K562 (cell line): Measurements from ENCODE around the gene DDX43. TPM values are rescaled to one million over a fixed set of nuclear protein-coding genes. Genes with fewer than 3 reads are reported as not detected.

Experiments
- ATAC-seq: fragments of 200-7000 bp; cut with Tn5 transposase; 3 replicates; pipeline ENCODE4 v1.9.1; 2020; ENCODE audit warnings: moderate library complexity
- BruUV-seq: library from RNA; stranded (reverse); fragments of 400-500 nt; replicated peaks from 2 replicates; lab custom pipeline; 2021; lab: Mats Ljungman, UMichigan
- CTCF ChIA-PET: fragments of 300-600 bp; formaldehyde crosslinking; extraction: SDS; loops from one replicate; lab custom pipeline; 2021; ENCODE audit warnings: low intra/inter-chr PET ratio; lab: Yijun Ruan, JAX
- POLR2A ChIA-PET: fragments of 300-600, 350-650 bp; sonication (Branson Sonifier 250); formaldehyde crosslinking; extraction: SDS; loops from one replicate; lab custom pipeline; 2021; ENCODE audit warnings: antibody characterized with exemption, inconsistent platforms; lab: Yijun Ruan, JAX
- DNase-seq, 4 experiments: peaks; one replicate each; pipeline versions ENCODE4 v3.0.0 to v3.0.0-alpha.2; 2011 to 2018; ENCODE audit warnings: low spot score in 3 of 4, mixed read lengths in 3 of 4; ENCODE audit errors: extremely low read depth in 1 of 4
- FAIRE-seq: peaks from 2 replicates; lab custom pipeline; 2011; peaks lifted over from hg19 to GRCh38; lab: Jason Lieb, UNC
- H2AFZ ChIP-seq: 2 replicates; pipeline ENCODE4 v1.6.0; 2011; ENCODE audit warnings: low read depth, low read length, control low read depth, inconsistent platforms
- H3K27ac ChIP-seq: fragments of 200-600 bp; 3 replicates; pipeline ENCODE4 v1.8.0; 2011; ENCODE audit warnings: low read depth, mild to moderate bottlenecking, control low read depth, inconsistent platforms, low read length, moderate library complexity, mixed read lengths; ENCODE audit errors: extremely low read depth
- H3K27me3 ChIP-seq, 2 experiments: fragments of 300-600 bp in 1 of 2; 2 replicates in 1 of 2; 3 replicates in 1 of 2; pipeline versions ENCODE4 v1.6.0 to v1.8.0; 2011; ENCODE audit warnings: inconsistent platforms in 2 of 2, low read length in 2 of 2, mild to moderate bottlenecking in 1 of 2, mixed read lengths in 1 of 2, moderate library complexity in 1 of 2; ENCODE audit not compliant: control insufficient read depth in 2 of 2, insufficient read depth in 2 of 2
- H3K36me3 ChIP-seq: fragments of 300-600 bp; 3 replicates; pipeline ENCODE4 v1.8.0; 2011; ENCODE audit warnings: mild to moderate bottlenecking, low read length, inconsistent platforms; ENCODE audit not compliant: control insufficient read depth, insufficient read depth
- H3K4me1 ChIP-seq, 2 experiments: fragments of 200-600 bp in 1 of 2; replicated peaks in 1 of 2; 2 replicates in 1 of 2; 3 replicates in 1 of 2; pipeline versions ENCODE4 v1.5.1 to v1.8.0; 2011; ENCODE audit warnings: inconsistent platforms in 2 of 2, low read length in 2 of 2, mild to moderate bottlenecking in 1 of 2, mixed read lengths in 1 of 2, moderate library complexity in 1 of 2; ENCODE audit not compliant: control insufficient read depth in 2 of 2, insufficient read depth in 2 of 2
- H3K4me2 ChIP-seq: 2 replicates; pipeline ENCODE4 v1.6.1; 2011; ENCODE audit warnings: low read length, control low read depth, inconsistent platforms, mixed read lengths; ENCODE audit not compliant: insufficient read depth
- H3K4me3 ChIP-seq: fragments of 200-600 bp; sonication (generic), shearing (Covaris generic); 2 replicates; pipeline ENCODE4 v1.5.1; 2016; ENCODE audit warnings: control low read depth, inconsistent platforms
- H3K79me2 ChIP-seq: fragments of 200-600 bp; 3 replicates; pipeline ENCODE4 v1.8.0; 2011; ENCODE audit warnings: low read length, inconsistent platforms; ENCODE audit not compliant: control insufficient read depth, insufficient read depth
- H3K9ac ChIP-seq, 2 experiments: 2 replicates each; pipeline versions ENCODE4 v1.6.0 to v1.6.1; 2011; ENCODE audit warnings: low read depth in 2 of 2, low read length in 2 of 2, control low read depth in 1 of 2, inconsistent platforms in 1 of 2, mild to moderate bottlenecking in 1 of 2, mixed read lengths in 1 of 2; ENCODE audit not compliant: insufficient read depth in 1 of 2
- H3K9me1 ChIP-seq: one replicate; pipeline ENCODE4 v1.6.0; 2011; ENCODE audit warnings: inconsistent platforms, mild to moderate bottlenecking, low read length, moderate library complexity; ENCODE audit not compliant: control insufficient read depth, insufficient read depth
- H3K9me3 ChIP-seq: replicated peaks from 2 replicates; pipeline ENCODE4 v1.5.1; 2011; ENCODE audit warnings: low read depth, low read length, inconsistent platforms; ENCODE audit not compliant: control insufficient read depth, insufficient read depth
- H4K20me1 ChIP-seq: replicated peaks from 2 replicates; pipeline ENCODE4 v1.6.1; 2011; ENCODE audit warnings: low read length, inconsistent platforms, mixed read lengths; ENCODE audit not compliant: control insufficient read depth, insufficient read depth
- CBFA2T2 ChIP-seq: fragments of 450-650 bp; conservative IDR thresholded peaks from 2 replicates; pipeline ENCODE4 v1.6.1; 2017; ENCODE audit warnings: mild to moderate bottlenecking
- CBFA2T3 ChIP-seq: fragments of 450-650 bp; IDR thresholded peaks from 2 replicates; pipeline ENCODE4 v1.6.1; 2017
- CEBPG ChIP-seq, 3 experiments: fragments of 200-800 bp in 1 of 3; sonication (Bioruptor generic) in 1 of 3; sonication (generic) in 1 of 3; formaldehyde crosslinking in 1 of 3; IDR thresholded peaks in 2 of 3; conservative IDR thresholded peaks in 1 of 3; 2 replicates each; pipeline versions ENCODE4 v1.6.1 to v1.8.0; 2016 to 2022; ENCODE audit warnings: missing compliant biosample characterization in 2 of 3, missing genetic modification characterization in 2 of 3, mild to moderate bottlenecking in 1 of 3, missing genetic modification reagents in 1 of 3
- FIP1L1 ChIP-seq: fragments of 200-400 bp; formaldehyde crosslinking; IDR thresholded peaks from 2 replicates; pipeline ENCODE4 v1.6.1; 2018; ENCODE audit warnings: mild to moderate bottlenecking, low read depth, low read length; ENCODE audit not compliant: poor library complexity, severe bottlenecking
- PCBP1 ChIP-seq: fragments of 200-400 bp; formaldehyde crosslinking; IDR thresholded peaks from 2 replicates; pipeline ENCODE4 v1.6.1; 2018; ENCODE audit warnings: mild to moderate bottlenecking, low read depth, low read length; ENCODE audit not compliant: poor library complexity, severe bottlenecking
- THRA ChIP-seq: fragments of 450-650 bp; IDR thresholded peaks from 2 replicates; pipeline ENCODE4 v1.6.1; 2017; ENCODE audit warnings: mild to moderate bottlenecking, moderate library complexity
- ZBTB34 ChIP-seq: fragments of 250-450 bp; sonication (Bioruptor Pico); IDR thresholded peaks from 2 replicates; pipeline ENCODE4 v1.8.0; 2021; ENCODE audit warnings: mild to moderate bottlenecking, moderate library complexity
- ZFP1 ChIP-seq: fragments of 450-650 bp; formaldehyde crosslinking; IDR thresholded peaks from 2 replicates; pipeline ENCODE4 v1.4.0; 2020; ENCODE audit warnings: mild to moderate bottlenecking, mixed read lengths
- ZFX ChIP-seq: sonication (generic); formaldehyde crosslinking; IDR thresholded peaks from 2 replicates; pipeline ENCODE4 v1.8.0; 2022; ENCODE audit warnings: mild to moderate bottlenecking, missing genetic modification reagents, moderate library complexity
- ZNF785 ChIP-seq: fragments of 250-450 bp; sonication (Bioruptor Pico); IDR thresholded peaks from 2 replicates; pipeline ENCODE4 v1.4.0; 2020; ENCODE audit warnings: mild to moderate bottlenecking
- ZNF79 ChIP-seq: fragments of 250-450 bp; sonication (Bioruptor Pico); IDR thresholded peaks from 2 replicates; pipeline ENCODE4 v1.4.0; 2020; ENCODE audit warnings: low read depth, mild to moderate bottlenecking, moderate library complexity
- WGBS: fragments of 100-300 bp; shearing (Covaris generic); methylation state at CpG from one replicate; pipeline ENCODE4 v1.1.6; 2016; ENCODE audit warnings: low coverage, mixed read lengths; ENCODE audit not compliant: insufficient coverage; ENCODE audit errors: missing lambda C conversion rate; 5-methylcytosine and 5-hydroxymethylcytosine counted together
- in situ Hi-C: fragments of 300-500 bp; cut with MboI; formaldehyde crosslinking; loops from 4 replicates; pipeline ENCODE4 v1.15.0; 2018; ENCODE audit warnings: inconsistent platforms, mixed read lengths
- intact Hi-C: fragments of 100-400 bp; cut with micrococcal nuclease; formaldehyde crosslinking; loops from 2 replicates; pipeline ENCODE4 v1.14.2; 2022
- polyA plus RNA-seq, 8 experiments: library from polyadenylated mRNA; depleted of rRNA in 4 of 8; stranded (reverse) in 5 of 8; unstranded in 3 of 8; fragments of >200 nt; fragmentation: Nextera tagmentation in 2 of 8; fragmentation: Illumina TruSeq in 1 of 8; extraction: Ambion mirVana in 2 of 8; extraction: Trizol in 1 of 8; gene quantifications; 2 replicates each; pipeline versions ENCODE4 v1.2.1 to v1.2.3, GENCODE V29; 2011 to 2014; ENCODE audit warnings: inconsistent platforms in 1 of 8, missing spikeins in 1 of 8
- total RNA-seq, 7 experiments: library from RNA; depleted of rRNA in 6 of 7; stranded (reverse); fragments of >200 nt in 6 of 7; fragmentation: Illumina TruSeq in 2 of 7; extraction: Trizol in 2 of 7; gene quantifications; 2 replicates each; pipeline versions ENCODE4 v1.2.1 to v1.2.3, GENCODE V29; 2011 to 2021; ENCODE audit warnings: low replicate concordance in 1 of 7

DDX43 gene
- total and polyA plus RNA-seq, 9 of the 15 experiments (the other 6 are each of a cell fraction or from before 2014, with no cell fraction given) = 0.07 to 0.88 (median 0.25) TPM

- no TSS peak for BruUV-seq
- H3K9me3 ChIP-seq = no peaks in the 10 kb centered on the region
- no peaks in the 10 kb centered on the region for H4K20me1 ChIP-seq
- H3K9ac ChIP-seq = peak overlapping the region in 1 of 2 experiments; percentile 66; a peak in 1 of 4 replicates
- intact Hi-C loops (no loop called here), in situ Hi-C loops (loop anchor here (25.0 kb wide), 1 partner anchor 936 kb away; no protein-coding TSS in a partner anchor)
- H3K36me3 ChIP-seq = no peaks in the 10 kb centered on the region
- no peaks in the 10 kb centered on the region for H3K9me1 ChIP-seq
- TF ChIP-seq ZNF79 (no peak), ZNF785 (CRISPR knock-in tag) (no peak), FIP1L1 (no peak), THRA (no peak), CBFA2T2 (no peak), ZFP1 (CRISPR knock-in tag) (no peak), CEBPG (CRISPR knock-in tag; IDR thresholded peaks at IDR 0.05) (no peak), CEBPG (tag; conservative IDR thresholded peaks at IDR 0.05 in 1 of 2, IDR thresholded peaks at IDR 0.05 in 1 of 2) (no peak), PCBP1 (no peak), ZFX (no peak), ZBTB34 (CRISPR knock-in tag) (no peak), CBFA2T3 (no peak)
- FAIRE-seq (no peak), ATAC-seq (peak; percentile 19; the same call in 2 of the 3 replicates), DNase-seq (no peak)
- H3K27ac ChIP-seq = no peak overlapping the region
- H3K4me3 ChIP-seq = no peak overlapping the region
- H3K4me1 ChIP-seq = peaks cover 0 to 11% of the 10 kb centered on the region in 2 experiments; a peak in 2 of 5 replicates
- POLR2A ChIA-PET = interaction anchor here (1.0 kb wide), 1 partner anchor 20 kb away, joined by 3 read pairs; no protein-coding TSS in a partner anchor
- WGBS = 33% methylated on average over 27 of the region's 33 CpGs
- peaks cover 27 to 30% of the 10 kb centered on the region in 2 experiments for H3K27me3 ChIP-seq
- CTCF ChIA-PET = no interaction called here
- no peaks in the 10 kb centered on the region for H3K79me2 ChIP-seq
- no peak overlapping the region for H3K4me2 ChIP-seq
- no peak overlapping the region for H2AFZ ChIP-seq
These were observed 46.0 kb upstream of the DDX43 start for GRCh38 chr6:73348550-73349204.
